ENCODE measurements around the gene PPP5C. TPM values are rescaled to one million over a fixed set of nuclear protein-coding genes. Genes with fewer than 3 reads are reported as not detected.

The PPP5C gene
- total RNA-seq, 1 experiment from 2014 or later = 58.1 TPM

- Histone ChIP-seq H3K27ac (ENCODE audit: low read length) (no peak overlapping the region), H3K4me3 (ENCODE audit: low read depth in 2 of 2, low read length in 2 of 2) (no peak overlapping the region), H3K27me3 (ENCODE audit: control insufficient read depth, insufficient read depth, low read length) (no peaks in the 10 kb centered on the region), H3K9me3 (ENCODE audit: control insufficient read depth, insufficient read depth, low read depth, low read length) (no peaks in the 10 kb centered on the region), H3K36me3 (ENCODE audit: control insufficient read depth, insufficient read depth, low read length) (0 out of 2 replicates have a peak, but pooled peaks cover 2% of the 10 kb centered on the region), H3K4me1 (ENCODE audit: control insufficient read depth, insufficient read depth, low read length) (no peaks in the 10 kb centered on the region)
- DNase-seq (ENCODE audit: low read depth, low spot score) (no peak), ATAC-seq (no peak)
- ChIA-PET CTCF (interaction anchor here (0.5 to 1.0 kb wide), 2 partner anchors 67 to 70 kb away, joined by 3 read pairs; no protein-coding TSS in a partner anchor), POLR2A (no interaction called here)
- BruUV-seq (replicated peaks) = no TSS peak
- TF ChIP-seq CTCF (IDR thresholded peaks at IDR 0.05) = no peak
- TF ChIP-seq TCF7L2 (IDR thresholded peaks at IDR 0.05; ENCODE audit: low read depth, low read length) = no peak
- TF ChIP-seq REST (IDR thresholded peaks at IDR 0.05; ENCODE audit: insufficient read depth in 1 of 2, low read depth in 2 of 2, low read length in 1 of 2) = no peak
- TF ChIP-seq SIN3A (IDR thresholded peaks at IDR 0.05; ENCODE audit: borderline replicate concordance, insufficient read depth, low read depth, low read length) = no peak
- TF ChIP-seq POLR2AphosphoS5 (IDR thresholded peaks at IDR 0.05; ENCODE audit: low read depth, low read length) = no peak
- in situ Hi-C loops (cut with HindIII; ENCODE audit: low pct_unique_long_range_greater_than_20kb, low sequenced_read_pairs) = no loop called here
- intact Hi-C loops (cut with micrococcal nuclease; ENCODE audit: unreplicated experiment) = loop anchor here (10.0 kb wide), 1 partner anchor 107 kb away; no protein-coding TSS in a partner anchor
Measured at GRCh38 chr19:46391296-46392251, 44.7 kb downstream of the PPP5C start.

- no peaks in the 10 kb centered on the region for H3K4me1 ChIP-seq (ENCODE audit: control insufficient read depth, insufficient read depth, low read length)
- intact Hi-C loops (cut with micrococcal nuclease; ENCODE audit: unreplicated experiment) = loop anchor here (10.0 kb wide), 1 partner anchor 108 kb away; no protein-coding TSS in a partner anchor
- DNase-seq (ENCODE audit: low read depth, low spot score) = no peak
- ChIA-PET CTCF (interaction anchor here (1.0 kb wide), 1 partner anchor 68 kb away, joined by 3 read pairs; no protein-coding TSS in a partner anchor), POLR2A (no interaction called here)
- H3K36me3 ChIP-seq (ENCODE audit: control insufficient read depth, insufficient read depth, low read length) = 0 out of 2 replicates have a peak, but pooled peaks cover 2% of the 10 kb centered on the region
- H3K27ac ChIP-seq (ENCODE audit: low read length) = no peak overlapping the region
- ATAC-seq = no peak
- TF ChIP-seq POLR2AphosphoS5 (IDR thresholded peaks at IDR 0.05; ENCODE audit: low read depth, low read length) = no peak
- no peak for TF ChIP-seq REST (IDR thresholded peaks at IDR 0.05; ENCODE audit: insufficient read depth in 1 of 2, low read depth in 2 of 2, low read length in 1 of 2)
- TF ChIP-seq SIN3A (IDR thresholded peaks at IDR 0.05; ENCODE audit: borderline replicate concordance, insufficient read depth, low read depth, low read length) = no peak
- no peak for TF ChIP-seq TCF7L2 (IDR thresholded peaks at IDR 0.05; ENCODE audit: low read depth, low read length)
- TF ChIP-seq CTCF (IDR thresholded peaks at IDR 0.05) = no peak
- H3K27me3 ChIP-seq (ENCODE audit: control insufficient read depth, insufficient read depth, low read length) = no peaks in the 10 kb centered on the region
- H3K9me3 ChIP-seq (ENCODE audit: control insufficient read depth, insufficient read depth, low read depth, low read length) = no peaks in the 10 kb centered on the region
- H3K4me3 ChIP-seq (ENCODE audit: low read depth in 2 of 2, low read length in 2 of 2) = no peak overlapping the region
- in situ Hi-C loops (cut with HindIII; ENCODE audit: low pct_unique_long_range_greater_than_20kb, low sequenced_read_pairs) = no loop called here
- BruUV-seq (replicated peaks) = no TSS peak
Measured at GRCh38 chr19:46392252-46392801, 45.4 kb downstream of the PPP5C start.

All from Panc1 (cell line).